ENCODE data around the gene SENP3.

Gene SENP3

GRCh38 chr17:7580604-7581575, 19.2 kb downstream of the SENP3 start:
- DNase-seq (ENCODE audit: low read depth), result no peak
- TF ChIP-seq CTCF (IDR thresholded peaks at IDR 0.05; ENCODE audit: control insufficient read depth, insufficient read depth, low read depth, low read length, missing control alignments), result no peak
- no peak overlapping the region for H3K4me3 ChIP-seq (ENCODE audit: control insufficient read depth, low read depth, low read length)

GRCh38 chr17:7582396-7583252, 20.9 kb downstream of the SENP3 start:
- peak overlapping the region; percentile 68 for H3K4me3 ChIP-seq (ENCODE audit: control insufficient read depth, low read depth, low read length)
- no peak for DNase-seq (ENCODE audit: low read depth)
- no peak for TF ChIP-seq CTCF (IDR thresholded peaks at IDR 0.05; ENCODE audit: control insufficient read depth, insufficient read depth, low read depth, low read length, missing control alignments)

- H3K4me3 ChIP-seq (ENCODE audit: control insufficient read depth, low read depth, low read length), result peak within 1 kb of the TSS; percentile 68
- TF ChIP-seq CTCF (IDR thresholded peaks at IDR 0.05; ENCODE audit: control insufficient read depth, insufficient read depth, low read depth, low read length, missing control alignments), result no peak
- DNase-seq (ENCODE audit: low read depth), result peak; percentile 92
Observed at GRCh38 chr17:7583253-7584109, 21.8 kb downstream of the SENP3 start, which contains the start of gene MPDU1. Gene MPDU1 (plus strand): TSS chr17:7583852. CDS start chr17:7583863, 11 bp downstream.

- no peak for DNase-seq (ENCODE audit: low read depth)
- H3K4me3 ChIP-seq (ENCODE audit: control insufficient read depth, low read depth, low read length), result no peak overlapping the region
- peak; percentile 16 for TF ChIP-seq CTCF (IDR thresholded peaks at IDR 0.05; ENCODE audit: control insufficient read depth, insufficient read depth, low read depth, low read length, missing control alignments)
Observed at GRCh38 chr17:7586673-7587419, 25.1 kb downstream of the SENP3 start.

GRCh38 chr17:7587420-7588151, 25.9 kb downstream of the SENP3 start:
- H3K4me3 ChIP-seq (ENCODE audit: control insufficient read depth, low read depth, low read length), result peak overlapping the region; percentile 13
- peak; percentile 88 for DNase-seq (ENCODE audit: low read depth)

More at GRCh38 chr17:7587420-7588151, 25.9 kb downstream of the SENP3 start:
- peak; percentile 18 for TF ChIP-seq CTCF (IDR thresholded peaks at IDR 0.05; ENCODE audit: control insufficient read depth, insufficient read depth, low read depth, low read length, missing control alignments)
